Measurements from ENCODE around the gene PCDH18.

DNA sequence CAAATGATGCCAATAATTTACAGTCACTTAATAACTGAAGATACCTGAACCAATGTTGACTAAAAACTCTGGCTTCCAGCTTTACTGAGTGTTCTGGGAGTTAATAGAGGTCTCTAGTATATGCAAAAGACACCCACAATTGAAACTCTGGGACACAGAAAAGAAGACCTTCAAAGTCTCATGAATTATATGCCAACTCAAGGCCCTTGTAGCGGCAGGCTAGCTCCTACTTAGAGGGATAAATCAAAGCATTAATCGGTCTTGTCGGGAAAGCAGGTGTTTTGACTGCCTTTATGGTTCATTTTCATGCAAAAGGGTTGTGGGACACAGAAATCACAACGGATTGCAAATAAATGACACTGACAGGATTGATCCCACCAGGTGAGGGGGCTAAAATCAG lies 55.9 kb downstream of the PCDH18 start:
- TF ChIP-seq POLR2A (IDR thresholded peaks at IDR 0.05; ENCODE audit: low read depth, low read length) (no peak), NFE2L2 (IDR thresholded peaks at IDR 0.05; ENCODE audit: low read depth, low read length) (no peak), RAD21 (IDR thresholded peaks at IDR 0.05; ENCODE audit: low read length) (no peak), CEBPB (IDR thresholded peaks at IDR 0.05; ENCODE audit: low read depth, low read length) (no peak), MAFK (IDR thresholded peaks at IDR 0.05; ENCODE audit: low read depth, low read length) (no peak), MAZ (IDR thresholded peaks at IDR 0.05; ENCODE audit: borderline replicate concordance, low read depth, low read length) (no peak), FOS (IDR thresholded peaks at IDR 0.05; ENCODE audit: low read depth, low read length) (no peak), CHD1 (IDR thresholded peaks at IDR 0.05; ENCODE audit: low read depth, low read length) (no peak), SMC3 (IDR thresholded peaks at IDR 0.05; ENCODE audit: low read depth, low read length) (no peak), RFX5 (IDR thresholded peaks at IDR 0.05; ENCODE audit: low read depth, low read length) (no peak), MXI1 (IDR thresholded peaks at IDR 0.05; ENCODE audit: borderline replicate concordance, low read depth, low read length) (no peak)
- TF ChIP-seq, protein P1, sequence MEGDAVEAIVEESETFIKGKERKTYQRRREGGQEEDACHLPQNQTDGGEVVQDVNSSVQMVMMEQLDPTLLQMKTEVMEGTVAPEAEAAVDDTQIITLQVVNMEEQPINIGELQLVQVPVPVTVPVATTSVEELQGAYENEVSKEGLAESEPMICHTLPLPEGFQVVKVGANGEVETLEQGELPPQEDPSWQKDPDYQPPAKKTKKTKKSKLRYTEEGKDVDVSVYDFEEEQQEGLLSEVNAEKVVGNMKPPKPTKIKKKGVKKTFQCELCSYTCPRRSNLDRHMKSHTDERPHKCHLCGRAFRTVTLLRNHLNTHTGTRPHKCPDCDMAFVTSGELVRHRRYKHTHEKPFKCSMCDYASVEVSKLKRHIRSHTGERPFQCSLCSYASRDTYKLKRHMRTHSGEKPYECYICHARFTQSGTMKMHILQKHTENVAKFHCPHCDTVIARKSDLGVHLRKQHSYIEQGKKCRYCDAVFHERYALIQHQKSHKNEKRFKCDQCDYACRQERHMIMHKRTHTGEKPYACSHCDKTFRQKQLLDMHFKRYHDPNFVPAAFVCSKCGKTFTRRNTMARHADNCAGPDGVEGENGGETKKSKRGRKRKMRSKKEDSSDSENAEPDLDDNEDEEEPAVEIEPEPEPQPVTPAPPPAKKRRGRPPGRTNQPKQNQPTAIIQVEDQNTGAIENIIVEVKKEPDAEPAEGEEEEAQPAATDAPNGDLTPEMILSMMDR (conservative IDR thresholded peaks at IDR 0.05; ENCODE audit: low read depth, low read length) = no peak
- TF ChIP-seq, protein P2, sequence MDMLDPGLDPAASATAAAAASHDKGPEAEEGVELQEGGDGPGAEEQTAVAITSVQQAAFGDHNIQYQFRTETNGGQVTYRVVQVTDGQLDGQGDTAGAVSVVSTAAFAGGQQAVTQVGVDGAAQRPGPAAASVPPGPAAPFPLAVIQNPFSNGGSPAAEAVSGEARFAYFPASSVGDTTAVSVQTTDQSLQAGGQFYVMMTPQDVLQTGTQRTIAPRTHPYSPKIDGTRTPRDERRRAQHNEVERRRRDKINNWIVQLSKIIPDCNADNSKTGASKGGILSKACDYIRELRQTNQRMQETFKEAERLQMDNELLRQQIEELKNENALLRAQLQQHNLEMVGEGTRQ (IDR thresholded peaks at IDR 0.05; ENCODE audit: low read depth, low read length) = no peak
- TF ChIP-seq, protein P3, sequence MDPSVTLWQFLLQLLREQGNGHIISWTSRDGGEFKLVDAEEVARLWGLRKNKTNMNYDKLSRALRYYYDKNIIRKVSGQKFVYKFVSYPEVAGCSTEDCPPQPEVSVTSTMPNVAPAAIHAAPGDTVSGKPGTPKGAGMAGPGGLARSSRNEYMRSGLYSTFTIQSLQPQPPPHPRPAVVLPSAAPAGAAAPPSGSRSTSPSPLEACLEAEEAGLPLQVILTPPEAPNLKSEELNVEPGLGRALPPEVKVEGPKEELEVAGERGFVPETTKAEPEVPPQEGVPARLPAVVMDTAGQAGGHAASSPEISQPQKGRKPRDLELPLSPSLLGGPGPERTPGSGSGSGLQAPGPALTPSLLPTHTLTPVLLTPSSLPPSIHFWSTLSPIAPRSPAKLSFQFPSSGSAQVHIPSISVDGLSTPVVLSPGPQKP (IDR thresholded peaks at IDR 0.05; ENCODE audit: borderline replicate concordance, low read depth, low read length) = no peak
